Neutrophil (primary cell): ENCODE results near the gene HDAC8.

Experiments
- H3K27ac ChIP-seq: fragments of 200-600 bp; sonication (generic); 2 replicates; pipeline ENCODE4 v1.5.1; 2016; ENCODE audit warnings: mild to moderate bottlenecking, moderate library complexity
- H3K27me3 ChIP-seq: fragments of 200-600 bp; sonication (generic); 2 replicates; pipeline ENCODE4 v1.6.0; 2016; ENCODE audit warnings: mild to moderate bottlenecking
- H3K36me3 ChIP-seq: fragments of 200-600 bp; sonication (generic); 2 replicates; pipeline ENCODE4 v1.5.1; 2017
- H3K4me1 ChIP-seq, 2 experiments: fragments of 200-600 bp in 1 of 2; sonication (generic) in 1 of 2; 1 replicate in 1 of 2; 2 replicates in 1 of 2; pipeline versions ENCODE4 v1.5.1 to v1.6.1; 2013 to 2016; ENCODE audit warnings: low read depth in 1 of 2, low read length in 1 of 2, mild to moderate bottlenecking in 1 of 2, moderate library complexity in 1 of 2; ENCODE audit not compliant: control insufficient read depth in 1 of 2, insufficient read depth in 1 of 2
- H3K4me3 ChIP-seq, 2 experiments: fragments of 200-600 bp in 1 of 2; sonication (generic) in 1 of 2; 1 replicate in 1 of 2; 2 replicates in 1 of 2; pipeline ENCODE4 v1.5.1; 2013 to 2016; ENCODE audit warnings: low read depth in 1 of 2, low read length in 1 of 2, mild to moderate bottlenecking in 1 of 2, moderate library complexity in 1 of 2
- H3K9me3 ChIP-seq: fragments of 200-600 bp; sonication (generic); 2 replicates; pipeline ENCODE4 v1.5.1; 2016
- CTCF ChIP-seq: fragments of 200-600 bp; sonication (generic); IDR thresholded peaks from 2 replicates; pipeline ENCODE4 v1.5.1; 2016; ENCODE audit warnings: antibody characterized with exemption

The HDAC8 gene

DNA sequence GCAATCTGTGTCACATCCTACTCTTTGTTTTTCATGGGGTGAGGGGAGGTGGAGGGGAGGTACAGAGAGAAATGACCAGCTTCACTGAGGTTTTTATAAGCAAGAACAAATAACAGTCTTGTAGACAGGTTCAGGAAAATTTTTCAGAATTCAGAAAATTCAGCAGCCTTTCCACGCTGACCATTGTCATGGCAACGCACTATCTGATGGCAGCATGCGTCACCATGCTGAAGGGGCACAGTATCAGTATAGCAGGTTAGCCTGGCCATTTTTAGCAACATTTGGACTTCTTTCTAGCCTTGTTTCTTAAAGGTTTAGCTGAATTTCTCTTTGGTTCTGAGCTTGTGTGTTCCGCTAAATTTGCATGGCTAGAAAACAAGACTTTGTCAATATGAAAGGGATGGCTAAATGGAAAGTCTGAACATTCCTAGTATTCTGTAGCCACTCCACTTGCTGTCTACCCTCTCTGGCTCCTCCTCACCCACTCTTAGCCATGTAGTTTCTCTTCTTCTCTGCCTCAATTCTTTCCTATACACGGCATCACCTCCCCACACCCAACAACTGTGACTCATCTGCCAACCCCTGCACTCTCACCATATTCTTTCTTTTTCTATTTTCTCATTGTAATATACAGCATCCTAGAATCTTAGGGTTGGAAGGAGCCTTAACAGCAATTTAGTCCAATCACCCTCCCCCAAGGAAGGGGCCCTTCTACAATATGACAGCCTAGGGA is 224.2 kb downstream of the HDAC8 start:
- Histone ChIP-seq H3K4me3 (no peak overlapping the region), H3K36me3 (no peaks in the 10 kb centered on the region), H3K4me1 (no peaks in the 10 kb centered on the region), H3K27me3 (no peaks in the 10 kb centered on the region), H3K27ac (no peak overlapping the region), H3K9me3 (no peaks in the 10 kb centered on the region)
- TF ChIP-seq CTCF: no peak

- no peaks in the 10 kb centered on the region for H3K36me3 ChIP-seq
- no peak overlapping the region for H3K4me3 ChIP-seq
- H3K27me3 ChIP-seq: no peaks in the 10 kb centered on the region
- H3K4me1 ChIP-seq: no peaks in the 10 kb centered on the region
- TF ChIP-seq CTCF: no peak
- no peaks in the 10 kb centered on the region for H3K9me3 ChIP-seq
- no peak overlapping the region for H3K27ac ChIP-seq
These were observed 225.3 kb downstream of the HDAC8 start for GRCh38 chrX:72347366-72347765.

DNA sequence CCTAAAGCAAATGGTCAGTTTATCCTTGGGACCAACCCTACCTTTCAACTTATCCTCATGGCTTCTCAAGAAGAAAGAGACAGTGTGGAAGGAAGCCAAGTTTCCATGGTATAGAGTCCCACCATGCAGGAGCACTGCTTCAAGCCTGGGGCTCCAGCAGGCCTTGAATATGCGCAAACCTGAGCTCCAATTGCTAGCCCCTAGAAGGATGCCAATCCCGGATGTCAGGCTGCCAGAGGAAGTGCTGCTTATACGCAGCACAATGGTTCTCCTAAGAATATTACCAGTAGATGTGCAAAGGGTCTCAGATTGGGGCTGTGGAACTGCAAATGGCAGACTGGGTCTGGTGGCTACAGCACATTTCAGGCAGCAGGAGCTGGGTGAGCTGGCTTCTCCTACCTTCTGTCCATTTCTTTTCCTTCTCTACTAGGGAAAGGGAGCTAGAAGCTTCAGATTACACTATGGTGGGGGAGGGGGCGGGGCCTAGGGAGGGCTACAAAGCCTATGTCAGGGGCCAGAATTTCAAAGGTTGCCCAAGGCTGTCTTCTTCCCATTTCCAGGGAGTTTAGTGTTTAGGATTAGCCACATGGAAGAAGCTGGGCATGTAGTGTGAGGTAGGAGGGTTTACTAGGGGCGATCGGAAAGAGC is 226.2 kb downstream of the HDAC8 start:
- Histone ChIP-seq H3K9me3 (no peaks in the 10 kb centered on the region), H3K27me3 (no peaks in the 10 kb centered on the region), H3K4me1 (no peaks in the 10 kb centered on the region), H3K27ac (no peak overlapping the region), H3K4me3 (no peak overlapping the region), H3K36me3 (no peaks in the 10 kb centered on the region)
- no peak for TF ChIP-seq CTCF

DNA sequence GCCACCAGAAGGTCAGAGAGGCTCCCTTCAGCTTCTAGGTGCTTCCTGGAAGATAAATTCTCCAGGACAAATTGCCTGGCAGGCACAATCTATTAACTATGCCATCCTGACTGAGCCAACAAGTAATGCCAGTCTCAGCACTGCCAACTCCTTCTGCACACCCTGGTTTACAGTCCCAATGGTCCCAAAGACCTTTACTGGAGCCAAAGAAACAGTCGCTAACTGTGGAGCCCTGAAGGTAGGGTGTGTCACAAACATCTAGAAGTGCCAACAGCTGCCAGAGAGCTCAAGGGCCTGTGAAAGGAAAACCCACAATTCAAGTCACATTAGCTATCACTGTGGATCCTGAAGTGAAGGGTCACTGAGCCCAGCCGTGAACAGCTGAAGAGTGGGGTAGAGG is 232.0 kb downstream of the HDAC8 start:
- Histone ChIP-seq H3K27ac (no peak overlapping the region), H3K9me3 (no peaks in the 10 kb centered on the region), H3K27me3 (no peaks in the 10 kb centered on the region), H3K36me3 (no peaks in the 10 kb centered on the region), H3K4me1 (no peaks in the 10 kb centered on the region), H3K4me3 (no peak overlapping the region)
- no peak for TF ChIP-seq CTCF

GRCh38 chrX:72340041-72340440 is 232.6 kb downstream of the HDAC8 start:
- no peak for TF ChIP-seq CTCF
- Histone ChIP-seq H3K4me3 (no peak overlapping the region), H3K36me3 (no peaks in the 10 kb centered on the region), H3K27me3 (no peaks in the 10 kb centered on the region), H3K9me3 (no peaks in the 10 kb centered on the region), H3K4me1 (no peaks in the 10 kb centered on the region), H3K27ac (no peak overlapping the region)
